Type B pancreatic cell (in vitro differentiated cells): Measurements from ENCODE around the gene GMPR. TPM values are rescaled to one million over a fixed set of nuclear protein-coding genes. Genes with fewer than 3 reads are reported as not detected.

Experiments used
- DNase-seq: peaks from one replicate; pipeline ENCODE4 v3.0.0; 2021; ENCODE audit warnings: mixed read lengths; ENCODE audit not compliant: unreplicated experiment; ENCODE audit errors: extremely low spot score
- H3K27ac Mint-ChIP-seq: 2 replicates; pipeline ENCODE4 v1.8.0; 2021; ENCODE audit warnings: mild to moderate bottlenecking, mixed read lengths
- H3K27me3 Mint-ChIP-seq: 2 replicates; pipeline ENCODE4 v1.8.0; 2021; ENCODE audit warnings: mixed read lengths
- H3K36me3 Mint-ChIP-seq: 2 replicates; pipeline ENCODE4 v1.8.0; 2021; ENCODE audit warnings: mixed read lengths
- H3K4me1 Mint-ChIP-seq: one replicate; pipeline ENCODE4 v1.8.0; 2021; ENCODE audit warnings: mixed read lengths; ENCODE audit not compliant: unreplicated experiment
- H3K4me3 Mint-ChIP-seq: 2 replicates; pipeline ENCODE4 v1.8.0; 2021; ENCODE audit warnings: mild to moderate bottlenecking, mixed read lengths
- H3K9me3 Mint-ChIP-seq: 2 replicates; pipeline ENCODE4 v1.8.0; 2021; ENCODE audit warnings: mixed read lengths
- CTCF ChIP-seq: fragments of 200-600 bp; sonication (generic); conservative IDR thresholded peaks from 2 replicates; pipeline ENCODE4 v1.5.0; 2021; ENCODE audit warnings: antibody characterized with exemption, mild to moderate bottlenecking
- total RNA-seq: library from RNA; stranded (reverse); gene quantifications from 2 replicates; pipeline ENCODE4 v1.2.1, GENCODE V29; 2021; ENCODE audit warnings: low replicate concordance

Gene GMPR
- total RNA-seq, 1 donor from 2014 or later: 3.8 TPM

GRCh38 chr6:16327777-16328325 is 89.5 kb downstream of the GMPR start:
- no peak for TF ChIP-seq CTCF
- no peak for DNase-seq
- H3K36me3 Mint-ChIP-seq: peaks cover 23% of the 10 kb centered on the region
- H3K4me1 Mint-ChIP-seq: peaks cover 14% of the 10 kb centered on the region
- no peak overlapping the region for H3K4me3 Mint-ChIP-seq
- no peak overlapping the region for H3K27ac Mint-ChIP-seq
- no peaks in the 10 kb centered on the region for H3K9me3 Mint-ChIP-seq
- H3K27me3 Mint-ChIP-seq: no peaks in the 10 kb centered on the region

- Mint-ChIP-seq H3K4me3 (no peak overlapping the region), H3K4me1 (peaks cover 16% of the 10 kb centered on the region), H3K9me3 (no peaks in the 10 kb centered on the region), H3K36me3 (peaks cover 20% of the 10 kb centered on the region), H3K27ac (no peak overlapping the region), H3K27me3 (no peaks in the 10 kb centered on the region)
- no peak for TF ChIP-seq CTCF
- no peak for DNase-seq
Measured at GRCh38 chr6:16329233-16329632, 90.8 kb downstream of the GMPR start.

GRCh38 chr6:16331384-16332174 is 93.2 kb downstream of the GMPR start:
- no peaks in the 10 kb centered on the region for H3K27me3 Mint-ChIP-seq
- peaks cover 13% of the 10 kb centered on the region for H3K36me3 Mint-ChIP-seq
- DNase-seq: no peak
- H3K27ac Mint-ChIP-seq: no peak overlapping the region
- no peaks in the 10 kb centered on the region for H3K9me3 Mint-ChIP-seq
- peaks cover 11% of the 10 kb centered on the region for H3K4me1 Mint-ChIP-seq
- peak; percentile 95 for TF ChIP-seq CTCF
- no peak overlapping the region for H3K4me3 Mint-ChIP-seq

- peaks cover 11% of the 10 kb centered on the region for H3K4me1 Mint-ChIP-seq
- peaks cover 13% of the 10 kb centered on the region for H3K36me3 Mint-ChIP-seq
- H3K27me3 Mint-ChIP-seq: no peaks in the 10 kb centered on the region
- TF ChIP-seq CTCF: peak; percentile 95
- H3K9me3 Mint-ChIP-seq: no peaks in the 10 kb centered on the region
- H3K4me3 Mint-ChIP-seq: no peak overlapping the region
- no peak overlapping the region for H3K27ac Mint-ChIP-seq
- peak; percentile 80 for DNase-seq
Measured at GRCh38 chr6:16332175-16332542, 93.8 kb downstream of the GMPR start.

- Mint-ChIP-seq H3K36me3 (peaks cover 10% of the 10 kb centered on the region), H3K9me3 (no peaks in the 10 kb centered on the region), H3K27ac (no peak overlapping the region), H3K4me1 (peaks cover 15% of the 10 kb centered on the region), H3K4me3 (no peak overlapping the region), H3K27me3 (no peaks in the 10 kb centered on the region)
- DNase-seq: no peak
- TF ChIP-seq CTCF: no peak
Measured at GRCh38 chr6:16333580-16333979, 95.2 kb downstream of the GMPR start.
